Left renal pelvis (tissue), 4 donors: Measurements from ENCODE around the gene KRT33A. TPM values are rescaled to one million over a fixed set of nuclear protein-coding genes. Genes with fewer than 3 reads are reported as not detected.
"Not testable (repeated sequence)": the region's sequence is repeated elsewhere in the genome, so short reads cannot be mapped to it uniquely, and the experiment has no call there.

Source experiments
- DNase-seq, 4 donors: peaks; one replicate each; pipeline ENCODE4 v3.0.0-alpha.2; 2013; ENCODE audit warnings: low read depth in 4 of 4, low spot score in 3 of 4
- polyA plus RNA-seq, 4 donors: library from polyadenylated mRNA; unstranded; fragments of 120-200 nt; gene quantifications; one replicate each; pipeline ENCODE4 v1.2.1, GENCODE V29; 2013; ENCODE audit not compliant: insufficient read length in 4 of 4

Gene KRT33A
- polyA plus RNA-seq, 4 donors = not detected

- no peak for DNase-seq
These were observed 15.4 kb upstream of the KRT33A start for GRCh38 chr17:41366070-41366469.

GRCh38 chr17:41363881-41364280, 13.3 kb upstream of the KRT33A start:
- no peak for DNase-seq

GRCh38 chr17:41360296-41360995, 9.8 kb upstream of the KRT33A start:
- no peak for DNase-seq

GRCh38 chr17:41354536-41354935, 3.9 kb upstream of the KRT33A start:
- DNase-seq = no peak

- no peak for DNase-seq
These were observed 2.2 kb upstream of the KRT33A start for GRCh38 chr17:41352597-41353366.

- no peak for DNase-seq
These were observed 549 bp upstream of the KRT33A start for GRCh38 chr17:41351177-41351576.

- DNase-seq = no peak
These were observed 2.5 kb downstream of the KRT33A start for GRCh38 chr17:41347869-41348760.

- DNase-seq = not testable (repeated sequence)
These were observed 4.2 kb downstream of the KRT33A start for GRCh38 chr17:41346421-41346820.

- DNase-seq = no peak
These were observed 4.6 kb downstream of the KRT33A start for GRCh38 chr17:41345992-41346391.

- DNase-seq = peak in 1 of 4 donors; percentile 26
These were observed 7.6 kb downstream of the KRT33A start for GRCh38 chr17:41343029-41343428.

- no peak for DNase-seq
These were observed 9.4 kb downstream of the KRT33A start for GRCh38 chr17:41340934-41341861.

- peak in 1 of 4 donors; percentile 27 for DNase-seq
These were observed 10.1 kb downstream of the KRT33A start for GRCh38 chr17:41340494-41340893.

- DNase-seq = no peak
These were observed 11.0 kb downstream of the KRT33A start for GRCh38 chr17:41339571-41340172.

GRCh38 chr17:41338961-41339485, 11.6 kb downstream of the KRT33A start:
- DNase-seq = no peak

- no peak for DNase-seq
These were observed 14.9 kb downstream of the KRT33A start for GRCh38 chr17:41335747-41336146.

GRCh38 chr17:41334385-41335305, 16.0 kb downstream of the KRT33A start:
- no peak for DNase-seq

GRCh38 chr17:41333836-41334235, 16.8 kb downstream of the KRT33A start:
- DNase-seq = no peak

GRCh38 chr17:41333098-41333497, 17.5 kb downstream of the KRT33A start:
- no peak for DNase-seq
